TTC549 (cell line): Measurements from ENCODE around the gene LENEP.
A peak's percentile ranks its signal among the peaks of the same experiment; 100 is the strongest.

Source experiments
- FAIRE-seq: peaks from 2 replicates; lab custom pipeline; 2012; peaks lifted over from hg19 to GRCh38; lab: Jason Lieb, UNC

Gene LENEP

GRCh38 chr1:154993572-154994268, at the start of gene LENEP:
Gene LENEP (plus strand): TSS chr1:154993586. CDS start chr1:154993608, 22 bp downstream.
- FAIRE-seq = no peak

GRCh38 chr1:154943649-154944400, 49.6 kb upstream of the LENEP start:
- FAIRE-seq = peak; percentile 28

GRCh38 chr1:154944401-154945159, 48.8 kb upstream of the LENEP start:
- FAIRE-seq = no peak

GRCh38 chr1:154945160-154945961, 48.0 kb upstream of the LENEP start:
- FAIRE-seq = no peak

- FAIRE-seq = no peak
Observed at GRCh38 chr1:154945962-154946850, 47.2 kb upstream of the LENEP start.

- no peak for FAIRE-seq
Observed at GRCh38 chr1:154948079-154948478, 45.3 kb upstream of the LENEP start.

- FAIRE-seq = no peak
Observed at GRCh38 chr1:154951901-154952657, 41.3 kb upstream of the LENEP start.

GRCh38 chr1:154952664-154953063, 40.7 kb upstream of the LENEP start:
- no peak for FAIRE-seq

- no peak for FAIRE-seq
Observed at GRCh38 chr1:154953611-154954038, 39.8 kb upstream of the LENEP start.

GRCh38 chr1:154954541-154954940, 38.8 kb upstream of the LENEP start:
- no peak for FAIRE-seq

- no peak for FAIRE-seq
Observed at GRCh38 chr1:154955039-154955717, 38.2 kb upstream of the LENEP start.

- peak; percentile 96 for FAIRE-seq
Observed at GRCh38 chr1:154955718-154956543, 37.5 kb upstream of the LENEP start, which contains the start of gene PBXIP1. Gene PBXIP1 (minus strand): TSS chr1:154956099. CDS start chr1:154953721, 2,378 bp downstream.

GRCh38 chr1:154956544-154956941, 36.8 kb upstream of the LENEP start:
- FAIRE-seq = no peak

- FAIRE-seq = no peak
Observed at GRCh38 chr1:154957091-154957657, 36.2 kb upstream of the LENEP start.

GRCh38 chr1:154958036-154958435, 35.4 kb upstream of the LENEP start:
- no peak for FAIRE-seq

- FAIRE-seq = no peak
Observed at GRCh38 chr1:154958681-154959425, 34.5 kb upstream of the LENEP start.

GRCh38 chr1:154959426-154959780, 34.0 kb upstream of the LENEP start:
- no peak for FAIRE-seq
